Right kidney (tissue), 9 donors: Measurements from ENCODE around the gene HDAC1.
"Not testable (repeated sequence)": the region's sequence is repeated elsewhere in the genome, so short reads cannot be mapped to it uniquely, and the experiment has no call there.

Source experiments
- DNase-seq: peaks from one replicate; pipeline ENCODE4 v3.0.0-alpha.2; 2016
- long read RNA-seq, 8 donors: transcript quantifications; one replicate each; lab custom pipeline, GENCODE V29; 2026

The HDAC1 gene
- long read RNA-seq, donor 1, transcript HDAC1-201 (14 exons, 2,124 nt), result major isoform, 46 of 126 reads
- long read RNA-seq, donor 1, partial matches to known transcripts, result 74 of 126 reads
- long read RNA-seq, donor 1, other reads (novel, unspliced or antisense), result 0 of 126 reads
- long read RNA-seq, donor 2, transcript HDAC1-201 (14 exons, 2,124 nt), result major isoform, 12 of 69 reads
- long read RNA-seq, donor 2, partial matches to known transcripts, result 53 of 69 reads
- long read RNA-seq, donor 2, other reads (novel, unspliced or antisense), result 0 of 69 reads
- long read RNA-seq, donor 3, transcript HDAC1-201 (14 exons, 2,124 nt), result major isoform, 20 of 29 reads
- long read RNA-seq, donor 3, partial matches to known transcripts, result 7 of 29 reads
- long read RNA-seq, donor 3, other reads (novel, unspliced or antisense), result 0 of 29 reads
- long read RNA-seq, donor 4, transcript HDAC1-201 (14 exons, 2,124 nt), result major isoform, 34 of 77 reads
- long read RNA-seq, donor 4, partial matches to known transcripts, result 34 of 77 reads
- long read RNA-seq, donor 4, other reads (novel, unspliced or antisense), result 0 of 77 reads
- long read RNA-seq, donor 5, transcript HDAC1-201 (14 exons, 2,124 nt), result major isoform, 39 of 68 reads
- long read RNA-seq, donor 5, partial matches to known transcripts, result 22 of 68 reads
- long read RNA-seq, donor 5, other reads (novel, unspliced or antisense), result 0 of 68 reads
- long read RNA-seq, donor 6, transcript HDAC1-201 (14 exons, 2,124 nt), result major isoform, 17 of 96 reads
- long read RNA-seq, donor 6, partial matches to known transcripts, result 76 of 96 reads
- long read RNA-seq, donor 6, other reads (novel, unspliced or antisense), result 0 of 96 reads
- long read RNA-seq, donor 7, transcript HDAC1-201 (14 exons, 2,124 nt), result major isoform, 30 of 185 reads
- long read RNA-seq, donor 7, partial matches to known transcripts, result 134 of 185 reads
- long read RNA-seq, donor 7, other reads (novel, unspliced or antisense), result 16 of 185 reads
- long read RNA-seq, donor 8, transcript HDAC1-201 (14 exons, 2,124 nt), result major isoform, 51 of 74 reads
- long read RNA-seq, donor 8, partial matches to known transcripts, result 20 of 74 reads
- long read RNA-seq, donor 8, other reads (novel, unspliced or antisense), result 0 of 74 reads

GRCh38 chr1:32291708-32292538 lies at the start of gene HDAC1:
Gene HDAC1 (plus strand): TSS chr1:32292083. CDS start chr1:32292170, 87 bp downstream.
- DNase-seq, result peak; percentile 97

- DNase-seq, result peak; percentile 34
Observed at GRCh38 chr1:32242341-32242851, 49.5 kb upstream of the HDAC1 start.

- DNase-seq, result no peak
Observed at GRCh38 chr1:32246888-32247273, 45.0 kb upstream of the HDAC1 start, which contains the start of gene FAM167B. Gene FAM167B (plus strand): TSS chr1:32247222. CDS start chr1:32247422, 200 bp downstream.

GRCh38 chr1:32247452-32247851 lies 44.4 kb upstream of the HDAC1 start:
- no peak for DNase-seq

GRCh38 chr1:32247983-32248889 lies 43.6 kb upstream of the HDAC1 start:
- peak; percentile 78 for DNase-seq

GRCh38 chr1:32249831-32250525 lies 41.9 kb upstream of the HDAC1 start:
- DNase-seq, result peak; percentile 61

- no peak for DNase-seq
Observed at GRCh38 chr1:32250893-32251716, 40.8 kb upstream of the HDAC1 start, which contains the start of gene LCK. Gene LCK (plus strand): TSS chr1:32251265. CDS start chr1:32274330, 23,065 bp downstream.

GRCh38 chr1:32255072-32256071 lies 36.5 kb upstream of the HDAC1 start:
- no peak for DNase-seq

GRCh38 chr1:32256473-32257226 lies 35.2 kb upstream of the HDAC1 start:
- DNase-seq, result no peak

GRCh38 chr1:32257227-32257508 lies 34.7 kb upstream of the HDAC1 start:
- DNase-seq, result no peak

GRCh38 chr1:32263236-32263593 lies 28.7 kb upstream of the HDAC1 start:
- not testable (repeated sequence) for DNase-seq

- no peak for DNase-seq
Observed at GRCh38 chr1:32263744-32264143, 28.1 kb upstream of the HDAC1 start.

GRCh38 chr1:32265846-32266245 lies 26.0 kb upstream of the HDAC1 start:
- no peak for DNase-seq

GRCh38 chr1:32266921-32267591 lies 24.8 kb upstream of the HDAC1 start:
- DNase-seq, result no peak

- DNase-seq, result no peak
Observed at GRCh38 chr1:32269744-32270143, 22.1 kb upstream of the HDAC1 start.
